HepG2 (cell line): Measurements from ENCODE around the gene SGCG. TPM values are rescaled to one million over a fixed set of nuclear protein-coding genes. Genes with fewer than 3 reads are reported as not detected.

Source experiments
- ATAC-seq: fragments of 200-7000 bp; cut with Tn5 transposase; 3 replicates; pipeline ENCODE4 v1.9.1; 2020; ENCODE audit warnings: mild to moderate bottlenecking, moderate library complexity
- BruUV-seq: library from RNA; stranded (reverse); fragments of 400-500 nt; replicated peaks from 2 replicates; lab custom pipeline; 2021; lab: Mats Ljungman, UMichigan
- CTCF ChIA-PET: fragments of 300-600 bp; formaldehyde crosslinking; extraction: SDS; loops from one replicate; lab custom pipeline; 2021; ENCODE audit warnings: low total read pairs, inconsistent platforms, low intra/inter-chr PET ratio; lab: Yijun Ruan, JAX
- POLR2A ChIA-PET: fragments of 350-600 bp; sonication (Branson Sonifier 250); formaldehyde crosslinking; loops from one replicate; lab custom pipeline; 2020; ENCODE audit warnings: antibody characterized with exemption, inconsistent platforms; lab: Yijun Ruan, JAX
- DNase-seq: peaks from one replicate; pipeline ENCODE4 v3.0.0-alpha.2; 2015; ENCODE audit warnings: low spot score
- FAIRE-seq: peaks from 3 replicates; lab custom pipeline; 2011; peaks lifted over from hg19 to GRCh38; lab: Jason Lieb, UNC
- H2AFZ ChIP-seq: one replicate; pipeline ENCODE4 v1.6.1; 2011; ENCODE audit warnings: low read length, inconsistent platforms
- H3K27ac ChIP-seq: fragments of 300-600 bp; 3 replicates; pipeline ENCODE4 v1.8.0; 2011; ENCODE audit warnings: mixed run types, mild to moderate bottlenecking, mixed read lengths, low read length, inconsistent platforms; ENCODE audit not compliant: insufficient read depth; ENCODE audit errors: extremely low read length
- H3K27me3 ChIP-seq, 2 experiments: fragments of 200-600 bp in 1 of 2; 2 replicates in 1 of 2; 3 replicates in 1 of 2; pipeline versions ENCODE4 v1.6.0 to v1.8.0; 2011; ENCODE audit warnings: low read length in 2 of 2, mild to moderate bottlenecking in 2 of 2, moderate library complexity in 2 of 2, inconsistent platforms in 1 of 2; ENCODE audit not compliant: insufficient read depth in 2 of 2, control insufficient read depth in 1 of 2
- H3K36me3 ChIP-seq, 2 experiments: fragments of 200-600 bp in 1 of 2; replicated peaks in 1 of 2; 2 replicates in 1 of 2; 3 replicates in 1 of 2; pipeline versions ENCODE4 v1.5.1 to v1.8.0; 2011; ENCODE audit warnings: low read length in 2 of 2, inconsistent platforms in 1 of 2; ENCODE audit not compliant: insufficient read depth in 2 of 2, control insufficient read depth in 1 of 2
- H3K4me1 ChIP-seq: 2 replicates; pipeline ENCODE4 v1.5.1; 2012; ENCODE audit warnings: low read length, inconsistent platforms; ENCODE audit not compliant: insufficient read depth
- H3K4me2 ChIP-seq: 2 replicates; pipeline ENCODE4 v1.6.0; 2011; ENCODE audit warnings: low read depth, low read length, inconsistent platforms
- H3K4me3 ChIP-seq, 3 experiments: fragments of 200-600 bp in 1 of 3; sonication (generic), shearing (Covaris generic) in 1 of 3; replicated peaks in 1 of 3; 2 replicates each; pipeline ENCODE4 v1.5.1; 2011 to 2016; ENCODE audit warnings: low read length in 3 of 3, inconsistent platforms in 2 of 3, low read depth in 2 of 3, mild to moderate bottlenecking in 2 of 3, control low read depth in 1 of 3, mixed read lengths in 1 of 3; ENCODE audit not compliant: insufficient read depth in 1 of 3
- H3K79me2 ChIP-seq: one replicate; pipeline ENCODE4 v1.6.1; 2011; ENCODE audit warnings: low read length, inconsistent platforms; ENCODE audit not compliant: insufficient read depth
- H3K9ac ChIP-seq: 2 replicates; pipeline ENCODE4 v1.6.0; 2011; ENCODE audit warnings: mild to moderate bottlenecking, low read depth, low read length, inconsistent platforms; ENCODE audit not compliant: insufficient read depth
- H3K9me3 ChIP-seq: 2 replicates; pipeline ENCODE4 v1.5.1; 2012; ENCODE audit warnings: mild to moderate bottlenecking, low read length
- H4K20me1 ChIP-seq: 2 replicates; pipeline ENCODE4 v1.6.0; 2011; ENCODE audit warnings: inconsistent platforms, mild to moderate bottlenecking, low read length, moderate library complexity; ENCODE audit not compliant: insufficient read depth
- ARNT ChIP-seq: fragments of 450-650 bp; IDR thresholded peaks from 2 replicates; pipeline ENCODE4 v1.6.1; 2017
- MBD4 ChIP-seq: IDR thresholded peaks from 2 replicates; pipeline ENCODE4 v1.6.1; 2012; ENCODE audit warnings: low read length, inconsistent platforms, borderline replicate concordance
- SMAD1 ChIP-seq: sonication (generic); formaldehyde crosslinking; IDR thresholded peaks from 2 replicates; pipeline ENCODE4 v1.4.0; 2020; ENCODE audit warnings: missing genetic modification reagents, low read depth, mild to moderate bottlenecking, borderline replicate concordance
- SP1 ChIP-seq, 2 experiments: fragments of 450-650 bp in 1 of 2; sonication (generic) in 1 of 2; formaldehyde crosslinking in 1 of 2; IDR thresholded peaks; 2 replicates each; pipeline versions ENCODE4 v1.4.0 to v1.6.1; 2016 to 2020; ENCODE audit warnings: missing genetic modification reagents in 1 of 2
- SPEN ChIP-seq: sonication (generic); formaldehyde crosslinking; IDR thresholded peaks from 2 replicates; pipeline ENCODE4 v1.5.1; 2020; ENCODE audit warnings: low read depth, mild to moderate bottlenecking, missing genetic modification reagents
- SRSF4 ChIP-seq: fragments of 200-400 bp; formaldehyde crosslinking; IDR thresholded peaks from one replicate; pipeline ENCODE4 v1.6.1; 2018; ENCODE audit warnings: mild to moderate bottlenecking, low read depth, low read length, moderate library complexity; ENCODE audit not compliant: poor library complexity, severe bottlenecking
- THAP9 ChIP-seq: sonication (generic); formaldehyde crosslinking; IDR thresholded peaks from 2 replicates; pipeline ENCODE4; 2020; ENCODE audit warnings: missing genetic modification reagents, mild to moderate bottlenecking, borderline replicate concordance
- ZNF337 ChIP-seq: sonication (generic); formaldehyde crosslinking; IDR thresholded peaks from 2 replicates; pipeline ENCODE4 v1.5.1; 2020; ENCODE audit warnings: missing genetic modification reagents, low read depth, mild to moderate bottlenecking, borderline replicate concordance
- ZNF670 ChIP-seq: sonication (generic); formaldehyde crosslinking; IDR thresholded peaks from 2 replicates; pipeline ENCODE4 v1.8.0; 2022; ENCODE audit warnings: mild to moderate bottlenecking, missing genetic modification reagents, borderline replicate concordance
- ZNF710 ChIP-seq: sonication (generic); formaldehyde crosslinking; IDR thresholded peaks from 2 replicates; pipeline ENCODE4 v1.5.0; 2020; ENCODE audit warnings: mild to moderate bottlenecking, missing genetic modification reagents, borderline replicate concordance
- ZNF75D ChIP-seq: sonication (generic); formaldehyde crosslinking; IDR thresholded peaks from 2 replicates; pipeline ENCODE4 v1.8.1; 2023; ENCODE audit warnings: missing genetic modification reagents, mild to moderate bottlenecking, borderline replicate concordance
- WGBS: methylation state at CpG from one replicate; pipeline ENCODE4 v1.1.6; 2017; ENCODE audit warnings: low lambda C conversion rate; 5-methylcytosine and 5-hydroxymethylcytosine counted together
- in situ Hi-C: cut with HindIII; loops from 2 replicates; pipeline ENCODE4 v1.10.0; 2017; ENCODE audit warnings: low pct_unique_long_range_greater_than_20kb; ENCODE audit not compliant: extremely low pct_ligation_motif_present
- intact Hi-C: fragments of 100-400 bp; cut with micrococcal nuclease; formaldehyde crosslinking; loops from one replicate; pipeline ENCODE4 v1.10.0; 2022; ENCODE audit not compliant: unreplicated experiment
- polyA plus RNA-seq, 8 experiments: library from polyadenylated mRNA; depleted of rRNA in 3 of 8; stranded (reverse) in 7 of 8; unstranded in 1 of 8; fragments of >200 nt; fragmentation: Illumina TruSeq in 4 of 8; extraction: Trizol in 4 of 8; gene quantifications; 2 replicates each; pipeline versions ENCODE4 v1.2.1 to v1.2.3, GENCODE V29; 2011 to 2016; ENCODE audit warnings: low read depth in 4 of 8, missing spikeins in 1 of 8, mixed read lengths in 1 of 8; ENCODE audit not compliant: insufficient read depth in 1 of 8
- total RNA-seq, 5 experiments: library from RNA; depleted of rRNA; stranded (reverse); fragments of >200 nt; fragmentation: Illumina TruSeq; extraction: Trizol; gene quantifications; 2 replicates each; pipeline ENCODE4 v1.2.3, GENCODE V29; 2016; ENCODE audit warnings: low read depth in 1 of 5
- TF ChIP-seq, protein P1 (sequence below): sonication (generic); formaldehyde crosslinking; conservative IDR thresholded peaks from 2 replicates; pipeline ENCODE4 v1.4.0; 2020; ENCODE audit warnings: missing genetic modification reagents

SGCG gene
- total and polyA plus RNA-seq, 2 of the 13 experiments (the other 11 are each of a cell fraction or from before 2014, with no cell fraction given), result not detected

DNA sequence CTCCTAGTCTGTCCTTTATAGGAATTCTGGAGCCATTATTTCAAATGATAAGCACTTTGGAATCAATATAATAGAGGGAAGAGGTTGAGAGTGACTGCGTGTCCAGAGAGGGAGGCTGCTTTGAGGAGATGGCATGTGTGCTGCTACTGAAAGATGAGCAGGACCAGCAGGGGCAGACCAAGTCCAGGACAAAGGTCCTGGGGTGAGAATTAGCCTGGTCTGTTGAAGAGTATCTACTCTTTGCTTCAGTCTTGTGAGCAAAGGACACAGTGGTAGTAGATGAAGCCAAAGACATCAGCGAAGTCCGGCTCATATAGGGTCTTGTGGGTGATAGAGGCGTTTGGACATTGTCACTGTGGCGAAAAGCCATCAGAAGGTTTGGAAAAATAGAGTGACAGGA is 21.1 kb downstream of the SGCG start (continued):
- TF ChIP-seq, protein P1, sequence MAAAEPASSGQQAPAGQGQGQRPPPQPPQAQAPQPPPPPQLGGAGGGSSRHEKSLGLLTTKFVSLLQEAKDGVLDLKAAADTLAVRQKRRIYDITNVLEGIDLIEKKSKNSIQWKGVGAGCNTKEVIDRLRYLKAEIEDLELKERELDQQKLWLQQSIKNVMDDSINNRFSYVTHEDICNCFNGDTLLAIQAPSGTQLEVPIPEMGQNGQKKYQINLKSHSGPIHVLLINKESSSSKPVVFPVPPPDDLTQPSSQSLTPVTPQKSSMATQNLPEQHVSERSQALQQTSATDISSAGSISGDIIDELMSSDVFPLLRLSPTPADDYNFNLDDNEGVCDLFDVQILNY (CRISPR knock-in tag), result no peak
- TF ChIP-seq ARNT (no peak), THAP9 (CRISPR knock-in tag) (no peak), ZNF337 (no peak)

GRCh38 chr13:23202383-23202782 is 21.6 kb downstream of the SGCG start:
- in situ Hi-C loops (no loop called here), intact Hi-C loops (no loop called here)
- 0% methylated on average over 3 of the region's 3 CpGs for WGBS
- Histone ChIP-seq H3K9me3 (no peaks in the 10 kb centered on the region), H3K4me1 (no peaks in the 10 kb centered on the region), H3K27me3 (no peaks in the 10 kb centered on the region), H3K4me2 (no peak overlapping the region), H3K4me3 (no peak overlapping the region), H4K20me1 (no peaks in the 10 kb centered on the region), H3K27ac (no peak overlapping the region), H3K9ac (no peak overlapping the region), H3K79me2 (no peaks in the 10 kb centered on the region), H3K36me3 (no peaks in the 10 kb centered on the region), H2AFZ (no peak overlapping the region)
- no TSS peak for BruUV-seq
- ATAC-seq (no peak), DNase-seq (no peak), FAIRE-seq (no peak)
- ChIA-PET POLR2A (no interaction called here), CTCF (no interaction called here)
- no peak for TF ChIP-seq ZNF75D
- TF ChIP-seq SRSF4, result no peak
- TF ChIP-seq SP1 (IDR thresholded peaks at IDR 0.05), result no peak
- TF ChIP-seq SP1 (CRISPR knock-in tag; IDR thresholded peaks at IDR 0.05), result no peak
- no peak for TF ChIP-seq SMAD1 (CRISPR knock-in tag)
- TF ChIP-seq SPEN, result no peak
- TF ChIP-seq ZNF670 (CRISPR knock-in tag), result no peak
- no peak for TF ChIP-seq MBD4
- TF ChIP-seq ZNF710 (CRISPR knock-in tag), result no peak
